Vagina (tissue), 2 donors: Measurements from ENCODE around the gene GDPD4. TPM values are rescaled to one million over a fixed set of nuclear protein-coding genes. Genes with fewer than 3 reads are reported as not detected.
"Not testable (repeated sequence)": the region's sequence is repeated elsewhere in the genome, so short reads cannot be mapped to it uniquely, and the experiment has no call there.

Experiments used
- DNase-seq, 2 donors: peaks; one replicate each; pipeline ENCODE4 v3.0.0-alpha.2; 2017; ENCODE audit errors: extremely low spot score in 2 of 2
- H3K27ac ChIP-seq: fragments of 200-600 bp; sonication (generic); one replicate; pipeline ENCODE4 v1.5.1; 2019
- H3K27me3 ChIP-seq: fragments of 200-600 bp; sonication (generic); one replicate; pipeline ENCODE4 v1.5.1; 2019
- H3K36me3 ChIP-seq, 2 donors: fragments of 200-600 bp; sonication (generic); one replicate each; pipeline ENCODE4 v1.5.1; 2017 to 2019
- H3K4me1 ChIP-seq: fragments of 200-600 bp; sonication (generic); one replicate; pipeline ENCODE4 v1.5.1; 2019
- H3K4me3 ChIP-seq, 2 donors: fragments of 200-600 bp; sonication (generic); 1 replicate in 1 of 2; 2 replicates in 1 of 2; pipeline ENCODE4 v1.5.1; 2016 to 2019
- H3K9me3 ChIP-seq: fragments of 200-600 bp; sonication (generic); one replicate; pipeline ENCODE4 v1.5.1; 2019
- CTCF ChIP-seq, 3 experiments: fragments of 450-650 bp in 2 of 3; fragments of 200-600 bp in 1 of 3; sonication (generic) in 1 of 3; IDR thresholded peaks; one replicate each; pipeline ENCODE4 v1.5.1; 2017 to 2019; ENCODE audit warnings: antibody characterized with exemption in 3 of 3, mild to moderate bottlenecking in 2 of 3, moderate library complexity in 2 of 3
- POLR2A ChIP-seq, 2 donors: fragments of 450-650 bp; IDR thresholded peaks; one replicate each; pipeline ENCODE4 v1.6.1; 2017; ENCODE audit warnings: antibody characterized with exemption in 2 of 2, mild to moderate bottlenecking in 2 of 2, moderate library complexity in 2 of 2
- POLR2AphosphoS5 ChIP-seq, 2 donors: sonication (generic); formaldehyde crosslinking; IDR thresholded peaks; one replicate each; pipeline ENCODE4 v1.9.0; 2017; ENCODE audit warnings: antibody characterized with exemption in 2 of 2, mild to moderate bottlenecking in 2 of 2, low read depth in 1 of 2; ENCODE audit not compliant: insufficient read depth in 1 of 2
- intact Hi-C: fragments of 100-400 bp; cut with DNase I; formaldehyde crosslinking; loops from one replicate; pipeline ENCODE4 v1.15.1; 2023
- total RNA-seq: library from RNA; depleted of rRNA; stranded (reverse); fragments of >200 nt; gene quantifications from one replicate; pipeline ENCODE4 v1.2.3, GENCODE V29; 2016

The GDPD4 gene
- total RNA-seq, 1 donor from 2014 or later = not detected

GRCh38 chr11:77300695-77301094 is 791 bp downstream of the GDPD4 start:
- intact Hi-C loops = no loop called here
- no peak for TF ChIP-seq CTCF (IDR thresholded peaks at IDR 0.05)
- no peak for TF ChIP-seq POLR2AphosphoS5 (IDR thresholded peaks at IDR 0.05; ENCODE audit: insufficient read depth in 1 of 2, low read depth in 1 of 2)
- no peak for TF ChIP-seq POLR2A (IDR thresholded peaks at IDR 0.05)
- Histone ChIP-seq H3K9me3 (no peaks in the 10 kb centered on the region), H3K4me3 (no peak overlapping the region), H3K36me3 (no peaks in the 10 kb centered on the region), H3K4me1 (no peaks in the 10 kb centered on the region), H3K27me3 (no peaks in the 10 kb centered on the region), H3K27ac (no peak overlapping the region)
- DNase-seq = no peak

- H3K36me3 ChIP-seq, H3K4me3 ChIP-seq, intact Hi-C loops, H3K4me1 ChIP-seq, H3K27me3 ChIP-seq, H3K27ac ChIP-seq, H3K9me3 ChIP-seq, DNase-seq: not testable (repeated sequence)
- peak in 1 of 2 donors; percentile 26 for TF ChIP-seq POLR2AphosphoS5 (IDR thresholded peaks at IDR 0.05; ENCODE audit: insufficient read depth in 1 of 2, low read depth in 1 of 2)
Observed at GRCh38 chr11:77300028-77300427, 1.5 kb downstream of the GDPD4 start.

- no peaks in the 10 kb centered on the region for H3K9me3 ChIP-seq
- intact Hi-C loops = no loop called here
- no peak overlapping the region for H3K4me3 ChIP-seq
- H3K4me1 ChIP-seq = no peaks in the 10 kb centered on the region
- no peaks in the 10 kb centered on the region for H3K27me3 ChIP-seq
- DNase-seq = no peak
- no peak overlapping the region for H3K27ac ChIP-seq
- no peak for TF ChIP-seq CTCF (IDR thresholded peaks at IDR 0.05)
- no peak for TF ChIP-seq POLR2A (IDR thresholded peaks at IDR 0.05)
- no peak for TF ChIP-seq POLR2AphosphoS5 (IDR thresholded peaks at IDR 0.05; ENCODE audit: insufficient read depth in 1 of 2, low read depth in 1 of 2)
- no peaks in the 10 kb centered on the region for H3K36me3 ChIP-seq
Observed at GRCh38 chr11:77299528-77299993, 1.9 kb downstream of the GDPD4 start.

GRCh38 chr11:77294040-77294439 is 7.4 kb downstream of the GDPD4 start:
- DNase-seq = no peak
- Histone ChIP-seq H3K4me3 (no peak overlapping the region), H3K9me3 (no peaks in the 10 kb centered on the region), H3K27ac (no peak overlapping the region), H3K27me3 (no peaks in the 10 kb centered on the region), H3K4me1 (no peaks in the 10 kb centered on the region), H3K36me3 (no peaks in the 10 kb centered on the region)
- intact Hi-C loops = no loop called here
- TF ChIP-seq POLR2A (IDR thresholded peaks at IDR 0.05) (no peak), POLR2AphosphoS5 (IDR thresholded peaks at IDR 0.05; ENCODE audit: insufficient read depth in 1 of 2, low read depth in 1 of 2) (no peak), CTCF (IDR thresholded peaks at IDR 0.05) (no peak)

- intact Hi-C loops = loop anchor here (10.0 kb wide), 1 partner anchor 1135 kb away; no protein-coding TSS in a partner anchor
- Histone ChIP-seq H3K27ac (no peak overlapping the region), H3K4me3 (no peak overlapping the region), H3K9me3 (no peaks in the 10 kb centered on the region), H3K27me3 (no peaks in the 10 kb centered on the region), H3K36me3 (no peaks in the 10 kb centered on the region), H3K4me1 (no peaks in the 10 kb centered on the region)
- DNase-seq = no peak
- TF ChIP-seq CTCF (IDR thresholded peaks at IDR 0.05) (no peak), POLR2AphosphoS5 (IDR thresholded peaks at IDR 0.05; ENCODE audit: insufficient read depth in 1 of 2, low read depth in 1 of 2) (no peak), POLR2A (IDR thresholded peaks at IDR 0.05) (no peak)
Observed at GRCh38 chr11:77289737-77290136, 11.7 kb downstream of the GDPD4 start.
